Neuronal stem cell (in vitro differentiated cells): ENCODE data around the gene CYP4F3. TPM values are rescaled to one million over a fixed set of nuclear protein-coding genes. Genes with fewer than 3 reads are reported as not detected.

Experiments
- DNase-seq: peaks from one replicate; pipeline ENCODE4 v3.0.0-alpha.2; 2013; ENCODE audit warnings: low spot score
- H2AFZ ChIP-seq: one replicate; pipeline ENCODE4 v1.6.1; 2013; ENCODE audit warnings: mild to moderate bottlenecking, low read length, inconsistent platforms
- H2AK5ac ChIP-seq: 2 replicates; pipeline ENCODE4 v1.6.1; 2013; ENCODE audit warnings: low read depth, mild to moderate bottlenecking, inconsistent platforms, low read length, moderate library complexity, mixed read lengths
- H2BK120ac ChIP-seq: 2 replicates; pipeline ENCODE4 v1.6.1; 2013; ENCODE audit warnings: low read depth, mild to moderate bottlenecking, inconsistent platforms, low read length, moderate library complexity, mixed read lengths
- H2BK12ac ChIP-seq: one replicate; pipeline ENCODE4 v1.6.1; 2013; ENCODE audit warnings: low read length, inconsistent platforms
- H2BK15ac ChIP-seq: 2 replicates; pipeline ENCODE4 v1.6.1; 2013; ENCODE audit warnings: mild to moderate bottlenecking, low read length, inconsistent platforms, mixed read lengths
- H2BK5ac ChIP-seq: one replicate; pipeline ENCODE4 v1.6.1; 2013; ENCODE audit warnings: inconsistent platforms, mild to moderate bottlenecking, low read length, moderate library complexity
- H3K14ac ChIP-seq: one replicate; pipeline ENCODE4 v1.6.1; 2013; ENCODE audit warnings: low read length, inconsistent platforms
- H3K18ac ChIP-seq: 2 replicates; pipeline ENCODE4 v1.6.1; 2013; ENCODE audit warnings: low read length, inconsistent platforms
- H3K23ac ChIP-seq: 2 replicates; pipeline ENCODE4 v1.6.1; 2013; ENCODE audit warnings: low read depth, mild to moderate bottlenecking, mixed read lengths, low read length, inconsistent platforms; ENCODE audit not compliant: poor library complexity
- H3K27ac ChIP-seq: replicated peaks from 3 replicates; pipeline ENCODE4 v1.5.1; 2013; ENCODE audit warnings: low read length, inconsistent platforms
- H3K27me3 ChIP-seq, 3 experiments: 2 replicates each; pipeline ENCODE4 v1.6.1; 2013; ENCODE audit warnings: low read length in 3 of 3, mild to moderate bottlenecking in 2 of 3, inconsistent platforms in 1 of 3, low read depth in 1 of 3, mixed read lengths in 1 of 3, moderate library complexity in 1 of 3; ENCODE audit not compliant: control insufficient read depth in 3 of 3, insufficient read depth in 3 of 3
- H3K36me3 ChIP-seq, 2 donors: replicated peaks in 1 of 2; 2 replicates each; pipeline ENCODE4 v1.6.1; 2013; ENCODE audit warnings: low read length in 2 of 2; ENCODE audit not compliant: control insufficient read depth in 2 of 2, insufficient read depth in 2 of 2
- H3K4ac ChIP-seq: 2 replicates; pipeline ENCODE4 v1.6.1; 2013; ENCODE audit warnings: inconsistent platforms, mild to moderate bottlenecking, low read length, moderate library complexity
- H3K4me1 ChIP-seq, 2 donors: 1 replicate in 1 of 2; 2 replicates in 1 of 2; pipeline ENCODE4 v1.6.1; 2013; ENCODE audit warnings: low read length in 2 of 2, low read depth in 1 of 2; ENCODE audit not compliant: control insufficient read depth in 2 of 2, insufficient read depth in 1 of 2
- H3K4me2 ChIP-seq: one replicate; pipeline ENCODE4 v1.6.1; 2013; ENCODE audit warnings: mild to moderate bottlenecking, low read length, inconsistent platforms; ENCODE audit not compliant: insufficient read depth, poor library complexity, severe bottlenecking
- H3K4me3 ChIP-seq, 2 donors: 2 replicates each; pipeline ENCODE4 v1.5.1; 2013; ENCODE audit warnings: low read length in 2 of 2, mild to moderate bottlenecking in 2 of 2, inconsistent platforms in 1 of 2, moderate library complexity in 1 of 2
- H3K79me1 ChIP-seq: one replicate; pipeline ENCODE4 v1.6.1; 2013; ENCODE audit warnings: low read depth, mild to moderate bottlenecking, inconsistent platforms, low read length, moderate library complexity
- H3K9ac ChIP-seq: one replicate; pipeline ENCODE4 v1.6.1; 2013; ENCODE audit warnings: mild to moderate bottlenecking, low read depth, low read length, inconsistent platforms; ENCODE audit not compliant: poor library complexity
- H3K9me3 ChIP-seq, 2 donors: replicated peaks in 1 of 2; 2 replicates each; pipeline versions ENCODE3 to v1.6.1; 2013; ENCODE audit warnings: low read length in 2 of 2, mild to moderate bottlenecking in 2 of 2, inconsistent platforms in 1 of 2, low read depth in 1 of 2, mixed read lengths in 1 of 2, moderate library complexity in 1 of 2; ENCODE audit not compliant: control insufficient read depth in 2 of 2, insufficient read depth in 1 of 2
- H4K8ac ChIP-seq: one replicate; pipeline ENCODE4 v1.6.1; 2013; ENCODE audit warnings: low read depth, mild to moderate bottlenecking, inconsistent platforms, low read length, moderate library complexity
- H4K91ac ChIP-seq: one replicate; pipeline ENCODE4 v1.6.1; 2013; ENCODE audit warnings: low read length, low read depth, mild to moderate bottlenecking, inconsistent platforms; ENCODE audit not compliant: poor library complexity
- WGBS, 2 donors: extraction: QIAGEN DNeasy Blood & Tissue Kit; methylation state at CpG; one replicate each; pipeline ENCODE4 v1.1.7; 2013; ENCODE audit warnings: missing lambda C conversion rate in 2 of 2, mixed read lengths in 1 of 2; ENCODE audit not compliant: insufficient read length in 2 of 2, insufficient replicate concordance in 1 of 2; ENCODE audit errors: extremely low coverage in 2 of 2; 5-methylcytosine and 5-hydroxymethylcytosine counted together
- small RNA-seq: library from polyadenylated mRNA; stranded (forward); fragments of <200 nt; extraction: miRNeasy Mini kit (QIAGEN cat#:217004); gene quantifications from one replicate; pipeline ENCODE3, GENCODE V24; 2013; ENCODE audit not compliant: insufficient read depth

The CYP4F3 gene

GRCh38 chr19:15701757-15702533, 61.2 kb downstream of the CYP4F3 start:
- no peaks in the 10 kb centered on the region for H3K4me1 ChIP-seq
- no peak overlapping the region for H2BK5ac ChIP-seq
- no CpG with 5 or more reads among the region's 4 CpGs for WGBS, 2 donors
- no peak overlapping the region for H3K9ac ChIP-seq
- H3K4me3 ChIP-seq: peak overlapping the region in 1 of 2 donors; percentile 22
- no peak overlapping the region for H2AFZ ChIP-seq
- no peak overlapping the region for H2BK15ac ChIP-seq
- H3K79me1 ChIP-seq: no peaks in the 10 kb centered on the region
- H3K4ac ChIP-seq: no peak overlapping the region
- H3K14ac ChIP-seq: no peak overlapping the region
- H3K18ac ChIP-seq: no peak overlapping the region
- no peak overlapping the region for H3K23ac ChIP-seq
- H2BK120ac ChIP-seq: no peak overlapping the region
- no peak overlapping the region for H4K91ac ChIP-seq
- no peak overlapping the region for H3K27ac ChIP-seq
- H3K27me3 ChIP-seq: no peaks in the 10 kb centered on the region
- no peak overlapping the region for H4K8ac ChIP-seq
- no peak for DNase-seq
- H3K36me3 ChIP-seq: no peaks in the 10 kb centered on the region
- H2BK12ac ChIP-seq: no peak overlapping the region
- no peak overlapping the region for H3K4me2 ChIP-seq
- peaks cover 0 to 23% of the 10 kb centered on the region in 2 donors for H3K9me3 ChIP-seq
- no peak overlapping the region for H2AK5ac ChIP-seq

DNA sequence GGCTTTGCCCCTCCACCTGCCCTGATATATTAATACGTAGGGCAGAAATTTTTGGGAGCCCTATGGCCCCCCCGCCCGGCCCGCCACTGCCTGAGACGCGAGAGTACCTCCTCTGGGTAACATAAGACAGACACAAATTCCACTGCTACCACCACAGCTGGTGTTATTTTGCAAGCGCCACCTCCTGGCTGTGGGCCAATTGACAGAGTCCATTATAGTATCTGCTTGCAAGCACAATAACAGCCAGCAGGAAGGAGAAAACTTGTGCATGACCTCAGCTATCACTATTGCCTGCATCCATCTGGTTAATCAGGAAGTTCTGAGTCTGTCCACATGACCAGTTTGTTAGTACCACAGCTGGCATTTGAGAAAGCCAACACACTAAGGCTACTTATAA, 61.8 kb downstream of the CYP4F3 start:
- H4K91ac ChIP-seq: no peak overlapping the region
- no peak overlapping the region for H3K9ac ChIP-seq
- H4K8ac ChIP-seq: no peak overlapping the region
- H3K18ac ChIP-seq: no peak overlapping the region
- H3K4ac ChIP-seq: no peak overlapping the region
- H2BK5ac ChIP-seq: no peak overlapping the region
- H2BK12ac ChIP-seq: no peak overlapping the region
- H2AK5ac ChIP-seq: no peak overlapping the region
- H3K14ac ChIP-seq: no peak overlapping the region
- H3K79me1 ChIP-seq: no peaks in the 10 kb centered on the region
- no peak overlapping the region for H2AFZ ChIP-seq
- H3K27ac ChIP-seq: no peak overlapping the region
- no peaks in the 10 kb centered on the region for H3K36me3 ChIP-seq
- no peak overlapping the region for H2BK15ac ChIP-seq
- H3K4me2 ChIP-seq: no peak overlapping the region
- H3K23ac ChIP-seq: no peak overlapping the region
- no peaks in the 10 kb centered on the region for H3K4me1 ChIP-seq
- no peak overlapping the region for H3K4me3 ChIP-seq
- DNase-seq: no peak
- H3K9me3 ChIP-seq: peaks cover 0 to 19% of the 10 kb centered on the region in 2 donors
- no peak overlapping the region for H2BK120ac ChIP-seq
- no CpG with 5 or more reads among the region's 7 CpGs for WGBS, 2 donors
- no peaks in the 10 kb centered on the region for H3K27me3 ChIP-seq

Small RNAs within 50 kb of the gene (small RNA-seq; reads per million reads assigned to genes)
- gene AD000091.1: not detected
